Measurements from ENCODE around the gene FOXN3. TPM values are rescaled to one million over a fixed set of nuclear protein-coding genes. Genes with fewer than 3 reads are reported as not detected.
A peak's percentile ranks its signal among the peaks of the same experiment; 100 is the strongest.

Gene FOXN3
- total and polyA plus RNA-seq, 2 donors (not counting 3 experiments of a cell fraction or from before 2014, with no cell fraction given) = 16.9 to 41.8 TPM

DNA sequence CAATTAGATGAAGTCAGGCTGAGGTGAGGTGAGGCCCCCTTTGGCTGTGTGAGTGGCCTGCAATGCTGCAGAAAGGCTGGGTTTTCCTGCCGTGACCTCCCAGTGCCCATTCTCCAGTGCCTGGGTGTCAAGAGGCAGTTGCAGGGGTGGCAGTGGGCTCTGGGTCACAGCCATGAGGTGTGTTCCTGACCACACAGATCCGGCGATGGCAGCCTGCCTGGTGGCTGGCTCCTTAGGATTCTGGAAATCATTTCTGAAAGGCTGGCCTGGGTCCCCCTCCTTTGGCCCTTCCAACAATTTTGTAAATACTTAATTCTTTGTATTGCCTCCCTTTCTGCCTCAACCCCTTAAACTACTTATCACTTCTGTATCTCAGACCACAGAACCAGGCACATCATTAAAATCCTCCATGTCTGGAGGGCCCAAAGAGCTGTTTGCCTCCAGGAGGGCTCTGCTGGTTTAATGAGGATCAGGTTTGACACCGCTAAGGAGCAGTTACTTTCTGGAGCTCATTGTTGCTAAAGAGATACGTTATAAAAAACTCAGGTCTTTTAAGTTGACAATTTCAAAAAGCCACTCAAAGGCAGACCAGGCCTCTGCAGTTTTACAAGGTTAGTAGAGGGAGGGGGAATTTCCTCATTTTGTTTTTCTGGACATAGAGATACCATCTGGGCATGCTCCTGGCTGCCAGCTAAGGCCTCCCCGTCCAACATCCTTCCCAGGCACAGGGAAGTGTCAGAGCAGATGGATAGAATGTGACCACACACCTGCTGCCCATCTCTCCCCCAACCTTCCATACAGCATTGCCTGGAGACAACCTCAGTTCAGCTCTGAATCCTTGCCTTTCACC, 204.4 kb downstream of the FOXN3 start:
- CTCF ChIA-PET = interaction anchor here (1.3 to 1.5 kb wide), 3 partner anchors 12 to 18 kb away, joined by 3 to 5 read pairs (median 3); no protein-coding TSS in a partner anchor
- BruUV-seq (replicated peaks) = no TSS peak
- FAIRE-seq = no peak

GRCh38 chr14:89209558-89209957, 207.5 kb downstream of the FOXN3 start:
- Histone ChIP-seq H4K20me1 (replicated peaks; ENCODE audit: control insufficient read depth, extremely low read depth, insufficient read depth, low read length) (no peaks in the 10 kb centered on the region), H3K27me3 (ENCODE audit: control insufficient read depth in 2 of 2, insufficient read depth in 2 of 2, low read length in 2 of 2) (no peaks in the 10 kb centered on the region), H3K9ac (replicated peaks; ENCODE audit: extremely low read depth, insufficient read depth, low read length) (no peak overlapping the region), H3K79me2 (ENCODE audit: control insufficient read depth, insufficient read depth, low read length) (no peaks in the 10 kb centered on the region), H3K4me3 (replicated peaks in 1 of 3; ENCODE audit: insufficient read depth in 1 of 3, low read depth in 1 of 3, low read length in 3 of 3) (no peak overlapping the region), H3K4me1 (ENCODE audit: control insufficient read depth, extremely low read depth, insufficient read depth, low read length) (no peaks in the 10 kb centered on the region), H3K27ac (ENCODE audit: insufficient read depth, low read depth, low read length) (no peak overlapping the region), H2AFZ (ENCODE audit: low read depth, low read length) (no peak overlapping the region), H3K4me2 (ENCODE audit: insufficient read depth, low read length) (no peak overlapping the region), H3K9me1 (replicated peaks; ENCODE audit: control insufficient read depth, extremely low read depth, insufficient read depth, low read length) (no peaks in the 10 kb centered on the region), H3K36me3 (ENCODE audit: control insufficient read depth in 2 of 2, extremely low read depth in 1 of 2, insufficient read depth in 2 of 2, low read length in 2 of 2) (no peaks in the 10 kb centered on the region), H3K9me3 (replicated peaks; ENCODE audit: control insufficient read depth, insufficient read depth, low read length) (no peaks in the 10 kb centered on the region)
- TF ChIP-seq POLR2A (IDR thresholded peaks at IDR 0.05; ENCODE audit: low read depth, low read length) (no peak), POLR2AphosphoS5 (IDR thresholded peaks at IDR 0.05; ENCODE audit: insufficient read depth, low read depth, low read length) (no peak), GATA2 (IDR thresholded peaks at IDR 0.05; ENCODE audit: insufficient read depth, insufficient read length, low read depth, low read length) (no peak), FOS (IDR thresholded peaks at IDR 0.05; ENCODE audit: borderline replicate concordance, insufficient read depth, low read length) (no peak), MYC (IDR thresholded peaks at IDR 0.05; ENCODE audit: low read depth, low read length) (no peak), JUN (IDR thresholded peaks at IDR 0.05; ENCODE audit: borderline replicate concordance, insufficient read depth, insufficient read length, low read depth) (no peak), MAX (IDR thresholded peaks at IDR 0.05; ENCODE audit: insufficient read depth, insufficient read length) (no peak), EZH2 (IDR thresholded peaks at IDR 0.05; ENCODE audit: borderline replicate concordance, low read depth, low read length, severe bottlenecking) (no peak)
- TF ChIP-seq, protein P1, sequence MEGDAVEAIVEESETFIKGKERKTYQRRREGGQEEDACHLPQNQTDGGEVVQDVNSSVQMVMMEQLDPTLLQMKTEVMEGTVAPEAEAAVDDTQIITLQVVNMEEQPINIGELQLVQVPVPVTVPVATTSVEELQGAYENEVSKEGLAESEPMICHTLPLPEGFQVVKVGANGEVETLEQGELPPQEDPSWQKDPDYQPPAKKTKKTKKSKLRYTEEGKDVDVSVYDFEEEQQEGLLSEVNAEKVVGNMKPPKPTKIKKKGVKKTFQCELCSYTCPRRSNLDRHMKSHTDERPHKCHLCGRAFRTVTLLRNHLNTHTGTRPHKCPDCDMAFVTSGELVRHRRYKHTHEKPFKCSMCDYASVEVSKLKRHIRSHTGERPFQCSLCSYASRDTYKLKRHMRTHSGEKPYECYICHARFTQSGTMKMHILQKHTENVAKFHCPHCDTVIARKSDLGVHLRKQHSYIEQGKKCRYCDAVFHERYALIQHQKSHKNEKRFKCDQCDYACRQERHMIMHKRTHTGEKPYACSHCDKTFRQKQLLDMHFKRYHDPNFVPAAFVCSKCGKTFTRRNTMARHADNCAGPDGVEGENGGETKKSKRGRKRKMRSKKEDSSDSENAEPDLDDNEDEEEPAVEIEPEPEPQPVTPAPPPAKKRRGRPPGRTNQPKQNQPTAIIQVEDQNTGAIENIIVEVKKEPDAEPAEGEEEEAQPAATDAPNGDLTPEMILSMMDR (IDR thresholded peaks at IDR 0.05; ENCODE audit: extremely low read depth in 1 of 2, insufficient read depth in 1 of 2, low read depth in 1 of 2, low read length in 2 of 2) = no peak
- intact Hi-C loops (cut with micrococcal nuclease) = no loop called here
- ChIA-PET CTCF (no interaction called here), POLR2A (no interaction called here)
- dilution Hi-C loops (cut with MboI; ENCODE audit: extremely low pct_ligation_motif_present, low sequenced_read_pairs) = no loop called here
- FAIRE-seq (no peak), DNase-seq (ENCODE audit: low read depth, low spot score) (no peak)
- BruUV-seq (replicated peaks) = no TSS peak

More for the DNA sequence above, 204.4 kb downstream of the FOXN3 start:
- Histone ChIP-seq H3K79me2 (ENCODE audit: control insufficient read depth, insufficient read depth, low read length) (no peaks in the 10 kb centered on the region), H3K4me2 (ENCODE audit: insufficient read depth, low read length) (no peak overlapping the region), H3K27me3 (ENCODE audit: control insufficient read depth in 2 of 2, insufficient read depth in 2 of 2, low read length in 2 of 2) (no peaks in the 10 kb centered on the region), H3K9me3 (replicated peaks; ENCODE audit: control insufficient read depth, insufficient read depth, low read length) (no peaks in the 10 kb centered on the region), H3K36me3 (ENCODE audit: control insufficient read depth in 2 of 2, extremely low read depth in 1 of 2, insufficient read depth in 2 of 2, low read length in 2 of 2) (no peaks in the 10 kb centered on the region), H4K20me1 (replicated peaks; ENCODE audit: control insufficient read depth, extremely low read depth, insufficient read depth, low read length) (no peaks in the 10 kb centered on the region), H3K9me1 (replicated peaks; ENCODE audit: control insufficient read depth, extremely low read depth, insufficient read depth, low read length) (no peaks in the 10 kb centered on the region), H3K4me1 (ENCODE audit: control insufficient read depth, extremely low read depth, insufficient read depth, low read length) (no peaks in the 10 kb centered on the region), H3K27ac (ENCODE audit: insufficient read depth, low read depth, low read length) (no peak overlapping the region), H3K4me3 (replicated peaks in 1 of 3; ENCODE audit: insufficient read depth in 1 of 3, low read depth in 1 of 3, low read length in 3 of 3) (no peak overlapping the region), H3K9ac (replicated peaks; ENCODE audit: extremely low read depth, insufficient read depth, low read length) (no peak overlapping the region), H2AFZ (ENCODE audit: low read depth, low read length) (no peak overlapping the region)
- intact Hi-C loops (cut with micrococcal nuclease) (no loop called here), dilution Hi-C loops (cut with MboI; ENCODE audit: extremely low pct_ligation_motif_present, low sequenced_read_pairs) (no loop called here)
- TF ChIP-seq, protein P1 (IDR thresholded peaks at IDR 0.05; ENCODE audit: extremely low read depth in 1 of 2, insufficient read depth in 1 of 2, low read depth in 1 of 2, low read length in 2 of 2) = no peak
- TF ChIP-seq JUN (IDR thresholded peaks at IDR 0.05; ENCODE audit: borderline replicate concordance, insufficient read depth, insufficient read length, low read depth) = no peak
- POLR2A ChIA-PET = no interaction called here
- peak; percentile 25 for DNase-seq (ENCODE audit: low read depth, low spot score)
